ENCODE results near the gene UNK. TPM values are rescaled to one million over a fixed set of nuclear protein-coding genes. Genes with fewer than 3 reads are reported as not detected.

UNK gene
- total and polyA plus RNA-seq, 4 donors, result 4.0 to 16.4 (median 8.9) TPM

DNA sequence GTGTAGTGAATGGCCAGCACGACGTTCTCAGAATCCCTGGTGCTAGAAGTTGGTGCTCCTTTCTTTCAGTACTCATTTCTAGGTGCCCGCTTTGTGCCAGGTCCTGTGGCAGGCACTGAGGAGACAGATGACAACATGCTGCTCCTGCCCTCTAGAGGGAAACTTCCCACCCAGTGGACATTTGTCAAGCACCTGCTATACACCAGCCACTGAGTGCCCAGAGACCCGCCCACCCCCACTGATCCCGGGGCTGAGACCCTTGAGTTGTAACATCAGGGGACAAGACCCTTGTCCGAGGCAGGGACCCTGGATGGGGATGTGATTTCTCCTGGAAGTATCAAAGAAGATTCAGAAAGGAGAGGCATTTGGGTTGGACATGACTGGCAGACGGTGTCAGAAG is 34.5 kb downstream of the UNK start:
- H3K4me3 ChIP-seq (ENCODE audit: low read depth in 1 of 3, low read length in 3 of 3), result no peak overlapping the region
- peaks cover 0 to 12% (median 6%) of the 10 kb centered on the region in 4 donors for H3K4me1 ChIP-seq (ENCODE audit: control insufficient read depth in 4 of 4, insufficient read depth in 4 of 4, low read length in 3 of 4)
- DNase-seq (ENCODE audit: low spot score), result no peak
- TF ChIP-seq TAF1 (conservative IDR thresholded peaks at IDR 0.05) (no peak), SP1 (IDR thresholded peaks at IDR 0.05) (no peak), HNF4G (IDR thresholded peaks at IDR 0.05) (no peak), FOXA2 (IDR thresholded peaks at IDR 0.05) (no peak)
- H3K36me3 ChIP-seq (ENCODE audit: control insufficient read depth in 4 of 4, insufficient read depth in 3 of 4, low read depth in 1 of 4, low read length in 3 of 4), result peaks cover 12 to 62% (median 20%) of the 10 kb centered on the region in 4 donors
- H3K27me3 ChIP-seq (ENCODE audit: control insufficient read depth in 4 of 4, insufficient read depth in 4 of 4, low read length in 3 of 4), result no peaks in the 10 kb centered on the region
- no peak overlapping the region for H3K27ac ChIP-seq (ENCODE audit: low read depth in 1 of 2, low read length in 2 of 2)
- 94% methylated on average over 7 of the region's 7 CpGs for WGBS
- no peak overlapping the region for H3K9ac ChIP-seq (ENCODE audit: low read depth in 1 of 2, low read length in 2 of 2)
- no peaks in the 10 kb centered on the region for H3K9me3 ChIP-seq (ENCODE audit: control insufficient read depth in 4 of 4, low read length in 3 of 4)

DNA sequence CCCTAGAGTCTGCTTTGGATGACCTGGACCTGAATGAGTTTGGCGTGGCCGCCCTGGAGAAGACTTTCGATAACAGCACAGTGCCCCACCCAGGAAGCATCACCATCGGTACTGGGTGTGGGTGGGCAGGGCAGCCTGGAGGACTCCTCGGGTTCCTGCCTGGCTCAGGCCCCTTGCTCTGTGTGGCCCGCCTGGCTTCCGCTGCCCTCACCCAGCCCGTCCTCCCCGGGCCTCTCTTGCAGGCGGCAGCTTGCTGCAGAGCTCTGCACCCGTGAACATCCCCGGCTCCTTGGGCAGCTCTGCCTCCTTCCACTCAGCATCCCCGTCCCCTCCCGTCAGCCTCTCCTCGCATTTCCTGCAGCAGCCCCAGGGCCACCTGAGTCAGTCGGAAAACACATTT is 35.1 kb downstream of the UNK start:
- no peak for TF ChIP-seq SP1 (IDR thresholded peaks at IDR 0.05)
- TF ChIP-seq JUND (IDR thresholded peaks at IDR 0.05), result no peak
- Histone ChIP-seq H3K27ac (ENCODE audit: low read depth in 1 of 2, low read length in 2 of 2) (no peak overlapping the region), H3K4me1 (ENCODE audit: control insufficient read depth in 4 of 4, insufficient read depth in 4 of 4, low read length in 3 of 4) (peaks cover 0 to 12% (median 6%) of the 10 kb centered on the region in 4 donors), H3K4me3 (ENCODE audit: low read depth in 1 of 3, low read length in 3 of 3) (no peak overlapping the region), H3K27me3 (ENCODE audit: control insufficient read depth in 4 of 4, insufficient read depth in 4 of 4, low read length in 3 of 4) (no peaks in the 10 kb centered on the region), H3K9me3 (ENCODE audit: control insufficient read depth in 4 of 4, low read length in 3 of 4) (no peaks in the 10 kb centered on the region), H3K9ac (ENCODE audit: low read depth in 1 of 2, low read length in 2 of 2) (no peak overlapping the region), H3K36me3 (ENCODE audit: control insufficient read depth in 4 of 4, insufficient read depth in 3 of 4, low read depth in 1 of 4, low read length in 3 of 4) (peaks cover 12 to 60% (median 21%) of the 10 kb centered on the region in 4 donors)
- WGBS, result 94% methylated on average over 16 of the region's 16 CpGs
- DNase-seq (ENCODE audit: low spot score), result no peak

GRCh38 chr17:75820094-75821080 is 35.8 kb downstream of the UNK start:
- 90% methylated on average over 21 of the region's 21 CpGs for WGBS
- no peak overlapping the region for H3K4me3 ChIP-seq (ENCODE audit: low read depth in 1 of 3, low read length in 3 of 3)
- peaks cover 12 to 62% (median 18%) of the 10 kb centered on the region in 4 donors for H3K36me3 ChIP-seq (ENCODE audit: control insufficient read depth in 4 of 4, insufficient read depth in 3 of 4, low read depth in 1 of 4, low read length in 3 of 4)

More at GRCh38 chr17:75820094-75821080, 35.8 kb downstream of the UNK start:
- TF ChIP-seq HNF4G (IDR thresholded peaks at IDR 0.05) (no peak), GABPA (IDR thresholded peaks at IDR 0.05 in 1 of 2, conservative IDR thresholded peaks at IDR 0.05 in 1 of 2) (no peak), REST (IDR thresholded peaks at IDR 0.05) (no peak), JUND (IDR thresholded peaks at IDR 0.05) (no peak), RAD21 (IDR thresholded peaks at IDR 0.05) (no peak), FOXA2 (IDR thresholded peaks at IDR 0.05) (no peak), TAF1 (conservative IDR thresholded peaks at IDR 0.05) (no peak), EGR1 (IDR thresholded peaks at IDR 0.05; ENCODE audit: low read depth in 2 of 2) (no peak), NR2F2 (IDR thresholded peaks at IDR 0.05) (no peak), HNF4A (conservative IDR thresholded peaks at IDR 0.05) (no peak), SP1 (IDR thresholded peaks at IDR 0.05) (no peak), ZBTB33 (IDR thresholded peaks at IDR 0.05) (no peak), FOXA1 (IDR thresholded peaks at IDR 0.05) (no peak), RXRA (IDR thresholded peaks at IDR 0.05) (no peak), YY1 (IDR thresholded peaks at IDR 0.05) (no peak)
- TF ChIP-seq, protein P1, sequence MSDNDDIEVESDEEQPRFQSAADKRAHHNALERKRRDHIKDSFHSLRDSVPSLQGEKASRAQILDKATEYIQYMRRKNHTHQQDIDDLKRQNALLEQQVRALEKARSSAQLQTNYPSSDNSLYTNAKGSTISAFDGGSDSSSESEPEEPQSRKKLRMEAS (IDR thresholded peaks at IDR 0.05), result no peak
- TF ChIP-seq, protein P2, sequence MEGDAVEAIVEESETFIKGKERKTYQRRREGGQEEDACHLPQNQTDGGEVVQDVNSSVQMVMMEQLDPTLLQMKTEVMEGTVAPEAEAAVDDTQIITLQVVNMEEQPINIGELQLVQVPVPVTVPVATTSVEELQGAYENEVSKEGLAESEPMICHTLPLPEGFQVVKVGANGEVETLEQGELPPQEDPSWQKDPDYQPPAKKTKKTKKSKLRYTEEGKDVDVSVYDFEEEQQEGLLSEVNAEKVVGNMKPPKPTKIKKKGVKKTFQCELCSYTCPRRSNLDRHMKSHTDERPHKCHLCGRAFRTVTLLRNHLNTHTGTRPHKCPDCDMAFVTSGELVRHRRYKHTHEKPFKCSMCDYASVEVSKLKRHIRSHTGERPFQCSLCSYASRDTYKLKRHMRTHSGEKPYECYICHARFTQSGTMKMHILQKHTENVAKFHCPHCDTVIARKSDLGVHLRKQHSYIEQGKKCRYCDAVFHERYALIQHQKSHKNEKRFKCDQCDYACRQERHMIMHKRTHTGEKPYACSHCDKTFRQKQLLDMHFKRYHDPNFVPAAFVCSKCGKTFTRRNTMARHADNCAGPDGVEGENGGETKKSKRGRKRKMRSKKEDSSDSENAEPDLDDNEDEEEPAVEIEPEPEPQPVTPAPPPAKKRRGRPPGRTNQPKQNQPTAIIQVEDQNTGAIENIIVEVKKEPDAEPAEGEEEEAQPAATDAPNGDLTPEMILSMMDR (IDR thresholded peaks at IDR 0.05; ENCODE audit: low read depth, low read length, missing input control), result no peak
- TF ChIP-seq, protein P3, sequence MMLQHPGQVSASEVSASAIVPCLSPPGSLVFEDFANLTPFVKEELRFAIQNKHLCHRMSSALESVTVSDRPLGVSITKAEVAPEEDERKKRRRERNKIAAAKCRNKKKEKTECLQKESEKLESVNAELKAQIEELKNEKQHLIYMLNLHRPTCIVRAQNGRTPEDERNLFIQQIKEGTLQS (IDR thresholded peaks at IDR 0.05), result no peak
- Histone ChIP-seq H3K9ac (ENCODE audit: low read depth in 1 of 2, low read length in 2 of 2) (no peak overlapping the region), H3K4me1 (ENCODE audit: control insufficient read depth in 4 of 4, insufficient read depth in 4 of 4, low read length in 3 of 4) (peaks cover 0 to 12% (median 6%) of the 10 kb centered on the region in 4 donors), H3K27ac (ENCODE audit: low read depth in 1 of 2, low read length in 2 of 2) (no peak overlapping the region), H3K9me3 (ENCODE audit: control insufficient read depth in 4 of 4, low read length in 3 of 4) (no peaks in the 10 kb centered on the region), H3K27me3 (ENCODE audit: control insufficient read depth in 4 of 4, insufficient read depth in 4 of 4, low read length in 3 of 4) (no peaks in the 10 kb centered on the region)
- no peak for DNase-seq (ENCODE audit: low spot score)
